A673 (cell line): Measurements from ENCODE around the gene CFAP57. TPM values are rescaled to one million over a fixed set of nuclear protein-coding genes. Genes with fewer than 3 reads are reported as not detected.

Experiments
- BruUV-seq: library from RNA; stranded (reverse); fragments of 400-500 nt; replicated peaks from 2 replicates; lab custom pipeline; 2021; lab: Mats Ljungman, UMichigan
- CTCF ChIA-PET: fragments of 300-600 bp; sonication (Branson Sonifier 250); formaldehyde crosslinking; loops from one replicate; lab custom pipeline; 2022; ENCODE audit warnings: antibody characterized with exemption; lab: Charles Lee
- POLR2A ChIA-PET: fragments of 300-600 bp; sonication (Branson Sonifier 250); formaldehyde crosslinking; loops from one replicate; lab custom pipeline; 2022; ENCODE audit warnings: antibody characterized with exemption; ENCODE audit not compliant: low non-redundant PET; lab: Charles Lee
- DNase-seq: peaks from one replicate; pipeline ENCODE4 v3.0.0-alpha.2; 2015; ENCODE audit warnings: low spot score
- H3K27ac ChIP-seq: fragments of 200-600 bp; sonication (generic); 2 replicates; pipeline ENCODE4 v1.5.1; 2016; ENCODE audit warnings: mixed run types, low read depth, mild to moderate bottlenecking, mixed read lengths, antibody characterized with exemption, low read length; ENCODE audit not compliant: poor library complexity, severe bottlenecking
- H3K27me3 ChIP-seq: fragments of 200-600 bp; sonication (generic); replicated peaks from 2 replicates; pipeline ENCODE4 v1.6.1; 2017; ENCODE audit warnings: mixed run types, low read depth, mild to moderate bottlenecking, mixed read lengths, antibody characterized with exemption, low read length; ENCODE audit not compliant: insufficient read depth, poor library complexity
- H3K36me3 ChIP-seq: fragments of 200-600 bp; sonication (generic); 2 replicates; pipeline ENCODE4 v1.6.1; 2016; ENCODE audit warnings: mixed run types, mild to moderate bottlenecking, mixed read lengths, antibody characterized with exemption, low read length; ENCODE audit not compliant: insufficient read depth, poor library complexity, severe bottlenecking
- H3K4me1 ChIP-seq: fragments of 200-600 bp; sonication (generic); 2 replicates; pipeline ENCODE4 v1.6.1; 2017; ENCODE audit warnings: mixed run types, mild to moderate bottlenecking, mixed read lengths, antibody characterized with exemption, low read length; ENCODE audit not compliant: insufficient read depth, poor library complexity, severe bottlenecking
- H3K4me3 ChIP-seq: fragments of 200-600 bp; sonication (generic); 2 replicates; pipeline ENCODE4 v1.5.1; 2016; ENCODE audit warnings: low read depth, mixed run types, mild to moderate bottlenecking, mixed read lengths, low read length; ENCODE audit not compliant: poor library complexity, severe bottlenecking
- H3K9me3 ChIP-seq: fragments of 200-600 bp; sonication (generic); 2 replicates; pipeline ENCODE4 v1.6.1; 2016; ENCODE audit warnings: mixed run types, low read depth, mild to moderate bottlenecking, mixed read lengths, antibody characterized with exemption, low read length; ENCODE audit not compliant: poor library complexity, severe bottlenecking
- CTCF ChIP-seq: fragments of 300-800, 200-600 bp; sonication (generic); conservative IDR thresholded peaks from 2 replicates; pipeline ENCODE4 v1.5.1; 2017; ENCODE audit warnings: low read depth, mild to moderate bottlenecking, antibody characterized with exemption, low read length, moderate library complexity, mixed read lengths
- EZH2 ChIP-seq: fragments of 200-600 bp; sonication (generic); IDR thresholded peaks from 2 replicates; pipeline ENCODE4 v1.6.1; 2017; ENCODE audit warnings: borderline replicate concordance, low read depth, mild to moderate bottlenecking, mixed read lengths, antibody characterized with exemption, low read length; ENCODE audit not compliant: poor library complexity, severe bottlenecking
- intact Hi-C: fragments of 100-400 bp; cut with micrococcal nuclease; formaldehyde crosslinking; loops from one replicate; pipeline ENCODE4 v1.10.0; 2022; ENCODE audit not compliant: unreplicated experiment
- total RNA-seq: library from RNA; stranded (reverse); gene quantifications from 2 replicates; pipeline ENCODE4 v1.2.3, GENCODE V29; 2021

Gene CFAP57
- total RNA-seq, 1 experiment from 2014 or later, result 0.73 TPM

- H3K4me3 ChIP-seq, result no peak overlapping the region
- H3K27ac ChIP-seq, result no peak overlapping the region
- H3K27me3 ChIP-seq, result no peaks in the 10 kb centered on the region
- intact Hi-C loops, result no loop called here
- BruUV-seq, result no TSS peak
- H3K36me3 ChIP-seq, result no peaks in the 10 kb centered on the region
- no peaks in the 10 kb centered on the region for H3K9me3 ChIP-seq
- POLR2A ChIA-PET, result no interaction called here
- CTCF ChIA-PET, result no interaction called here
- no peak for DNase-seq
- H3K4me1 ChIP-seq, result no peaks in the 10 kb centered on the region
- TF ChIP-seq EZH2, result no peak
- no peak for TF ChIP-seq CTCF
These were observed 84.8 kb downstream of the CFAP57 start for GRCh38 chr1:43256675-43257570.

GRCh38 chr1:43258370-43258769 is 86.2 kb downstream of the CFAP57 start:
- no peak overlapping the region for H3K4me3 ChIP-seq
- DNase-seq, result no peak
- no peaks in the 10 kb centered on the region for H3K36me3 ChIP-seq
- CTCF ChIA-PET, result no interaction called here
- POLR2A ChIA-PET, result no interaction called here
- peaks cover 6% of the 10 kb centered on the region for H3K9me3 ChIP-seq
- no peak overlapping the region for H3K27ac ChIP-seq
- H3K4me1 ChIP-seq, result no peaks in the 10 kb centered on the region
- no TSS peak for BruUV-seq
- intact Hi-C loops, result no loop called here
- TF ChIP-seq CTCF, result no peak
- TF ChIP-seq EZH2, result no peak
- no peaks in the 10 kb centered on the region for H3K27me3 ChIP-seq

- BruUV-seq, result no TSS peak
- ChIA-PET CTCF (no interaction called here), POLR2A (no interaction called here)
- intact Hi-C loops, result no loop called here
- TF ChIP-seq EZH2 (no peak), CTCF (no peak)
- H3K27me3 ChIP-seq, result no peaks in the 10 kb centered on the region
- peaks cover 14% of the 10 kb centered on the region for H3K9me3 ChIP-seq
- no peak overlapping the region for H3K27ac ChIP-seq
- no peak overlapping the region for H3K4me3 ChIP-seq
- no peaks in the 10 kb centered on the region for H3K4me1 ChIP-seq
- H3K36me3 ChIP-seq, result no peaks in the 10 kb centered on the region
- DNase-seq, result no peak
These were observed 93.3 kb downstream of the CFAP57 start for GRCh38 chr1:43265431-43265830.
